ENCODE data around the gene MORF4L1.

DNA sequence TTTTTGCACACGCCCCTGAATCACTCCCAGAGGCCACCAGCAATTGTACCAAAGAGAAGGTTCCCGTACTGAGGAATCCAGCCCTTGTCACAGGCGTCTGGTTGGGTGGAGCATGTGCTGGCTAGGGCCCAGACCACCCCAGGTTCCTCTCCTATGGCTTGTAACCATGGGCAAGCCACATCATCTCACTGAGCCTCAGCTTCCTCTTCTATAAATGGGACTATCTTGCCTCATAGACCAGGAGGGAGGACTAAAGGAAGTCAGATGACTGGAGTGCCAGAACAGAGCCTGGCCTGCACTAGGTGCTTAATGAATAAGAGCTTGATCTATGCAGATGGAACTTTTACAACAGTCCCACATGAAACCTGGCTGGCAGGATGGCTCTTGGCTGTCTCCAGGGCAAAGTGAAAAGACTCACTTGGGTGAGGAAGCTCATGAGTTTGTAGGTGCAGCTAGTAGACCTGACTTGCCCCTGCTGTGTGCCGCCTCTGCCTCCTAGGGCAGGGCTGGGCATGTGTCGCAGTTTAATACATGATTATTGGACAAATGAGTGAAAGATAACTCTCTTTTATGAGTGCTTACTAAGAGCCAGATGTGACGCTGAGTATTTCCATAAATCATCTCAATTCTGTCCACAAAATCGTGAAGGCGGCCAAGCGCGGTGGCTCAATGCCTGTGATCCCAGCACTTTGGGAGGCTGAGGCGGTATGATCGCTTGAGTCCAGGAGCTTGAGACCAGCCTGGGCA is 42.8 kb downstream of the MORF4L1 start:
- no peak for TF ChIP-seq CTCF (IDR thresholded peaks at IDR 0.05)
- no peak for TF ChIP-seq POLR2A (IDR thresholded peaks at IDR 0.05; ENCODE audit: low read depth)
- peak in 1 of 2 donors; percentile 46 for TF ChIP-seq POLR2AphosphoS5 (IDR thresholded peaks at IDR 0.05)
